GM12864 (cell line): ENCODE measurements around the gene SACM1L.

Experiments used
- DNase-seq: peaks from one replicate; pipeline ENCODE4 v3.0.0-alpha.2; 2011; ENCODE audit warnings: low read depth
- H3K4me3 ChIP-seq: 2 replicates; pipeline ENCODE4 v1.5.1; 2011; ENCODE audit warnings: mild to moderate bottlenecking, low read depth, low read length, control low read depth
- TF ChIP-seq, protein P1 (sequence below): IDR thresholded peaks from 2 replicates; pipeline ENCODE4 v1.5.1; 2011; ENCODE audit warnings: low read depth, mild to moderate bottlenecking, moderate library complexity, low read length, control low read depth, inconsistent platforms; ENCODE audit errors: missing control alignments

The SACM1L gene, protein sequence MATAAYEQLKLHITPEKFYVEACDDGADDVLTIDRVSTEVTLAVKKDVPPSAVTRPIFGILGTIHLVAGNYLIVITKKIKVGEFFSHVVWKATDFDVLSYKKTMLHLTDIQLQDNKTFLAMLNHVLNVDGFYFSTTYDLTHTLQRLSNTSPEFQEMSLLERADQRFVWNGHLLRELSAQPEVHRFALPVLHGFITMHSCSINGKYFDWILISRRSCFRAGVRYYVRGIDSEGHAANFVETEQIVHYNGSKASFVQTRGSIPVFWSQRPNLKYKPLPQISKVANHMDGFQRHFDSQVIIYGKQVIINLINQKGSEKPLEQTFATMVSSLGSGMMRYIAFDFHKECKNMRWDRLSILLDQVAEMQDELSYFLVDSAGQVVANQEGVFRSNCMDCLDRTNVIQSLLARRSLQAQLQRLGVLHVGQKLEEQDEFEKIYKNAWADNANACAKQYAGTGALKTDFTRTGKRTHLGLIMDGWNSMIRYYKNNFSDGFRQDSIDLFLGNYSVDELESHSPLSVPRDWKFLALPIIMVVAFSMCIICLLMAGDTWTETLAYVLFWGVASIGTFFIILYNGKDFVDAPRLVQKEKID

DNA sequence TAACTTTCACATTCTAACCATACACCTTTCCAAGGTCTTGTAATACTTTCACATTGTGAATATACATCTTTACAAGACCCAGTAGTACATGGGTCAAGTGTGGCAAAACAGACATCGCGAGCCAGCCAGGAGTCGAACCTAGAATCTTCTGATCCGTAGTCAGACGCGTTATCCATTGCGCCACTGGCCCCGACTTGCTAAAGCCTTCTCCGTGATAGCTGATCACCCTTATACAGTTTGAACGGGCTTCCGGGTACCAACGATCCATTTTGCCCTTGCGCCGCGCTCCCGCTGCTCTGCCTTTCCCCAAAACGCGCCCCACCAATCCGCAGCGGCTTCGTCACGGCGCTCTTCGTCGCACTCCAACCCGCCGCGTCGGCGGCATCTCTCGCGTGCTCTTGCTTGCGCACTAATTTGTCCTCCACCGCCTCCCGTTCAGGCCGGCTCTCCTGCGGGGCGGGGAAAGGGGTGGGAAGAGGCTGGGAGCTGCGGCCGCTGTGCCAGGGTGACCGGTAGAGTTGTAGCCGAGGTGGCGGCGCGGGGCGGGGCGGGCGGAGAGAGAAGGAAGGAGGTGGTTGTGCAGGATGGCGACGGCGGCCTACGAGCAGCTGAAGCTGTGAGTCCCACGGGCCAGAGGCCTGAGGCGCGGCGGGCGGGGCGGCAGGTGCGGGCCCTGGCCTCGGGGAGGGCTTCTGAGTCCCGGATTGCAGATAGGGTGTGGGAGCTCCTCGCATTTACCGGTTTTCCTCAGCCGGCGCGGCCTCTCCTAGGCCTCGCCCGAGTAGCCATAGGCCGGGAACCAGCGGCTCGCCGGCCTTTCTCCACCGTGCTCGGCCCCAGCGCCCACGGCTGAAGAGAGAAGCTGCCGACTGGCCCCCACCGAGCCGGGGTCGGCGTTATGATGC, at the start of gene SACM1L:
TSS of gene SACM1L (plus strand) at position 515 of the 905 bp plus-strand sequence. CDS start at position 585, 70 bp downstream.
- TF ChIP-seq, protein P1, sequence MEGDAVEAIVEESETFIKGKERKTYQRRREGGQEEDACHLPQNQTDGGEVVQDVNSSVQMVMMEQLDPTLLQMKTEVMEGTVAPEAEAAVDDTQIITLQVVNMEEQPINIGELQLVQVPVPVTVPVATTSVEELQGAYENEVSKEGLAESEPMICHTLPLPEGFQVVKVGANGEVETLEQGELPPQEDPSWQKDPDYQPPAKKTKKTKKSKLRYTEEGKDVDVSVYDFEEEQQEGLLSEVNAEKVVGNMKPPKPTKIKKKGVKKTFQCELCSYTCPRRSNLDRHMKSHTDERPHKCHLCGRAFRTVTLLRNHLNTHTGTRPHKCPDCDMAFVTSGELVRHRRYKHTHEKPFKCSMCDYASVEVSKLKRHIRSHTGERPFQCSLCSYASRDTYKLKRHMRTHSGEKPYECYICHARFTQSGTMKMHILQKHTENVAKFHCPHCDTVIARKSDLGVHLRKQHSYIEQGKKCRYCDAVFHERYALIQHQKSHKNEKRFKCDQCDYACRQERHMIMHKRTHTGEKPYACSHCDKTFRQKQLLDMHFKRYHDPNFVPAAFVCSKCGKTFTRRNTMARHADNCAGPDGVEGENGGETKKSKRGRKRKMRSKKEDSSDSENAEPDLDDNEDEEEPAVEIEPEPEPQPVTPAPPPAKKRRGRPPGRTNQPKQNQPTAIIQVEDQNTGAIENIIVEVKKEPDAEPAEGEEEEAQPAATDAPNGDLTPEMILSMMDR: no peak
- DNase-seq: peak; percentile 94
- peak within 1 kb of the TSS; percentile 86 for H3K4me3 ChIP-seq

DNA sequence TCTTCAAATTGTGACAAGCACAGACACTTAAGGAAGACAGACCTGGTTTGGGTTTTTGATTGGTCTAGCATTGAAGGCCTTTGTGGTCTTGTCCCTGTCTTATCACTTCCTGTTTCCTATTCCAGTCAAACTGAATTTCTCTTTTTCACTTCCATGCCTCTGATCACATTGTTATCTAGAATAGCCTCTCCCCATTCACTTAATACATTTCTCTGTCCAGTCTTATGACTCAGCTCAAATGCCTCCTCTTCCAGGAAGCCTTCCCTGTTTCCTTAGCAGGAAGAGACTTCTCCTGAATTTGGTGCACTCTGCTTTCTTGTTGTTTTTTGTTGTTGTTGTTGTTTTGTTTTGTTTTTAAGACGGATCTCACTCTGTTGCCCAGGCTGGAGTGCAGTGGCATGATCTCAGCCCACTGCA, 49.1 kb upstream of the SACM1L start:
- TF ChIP-seq, protein P1: no peak
- H3K4me3 ChIP-seq: no peak overlapping the region
- no peak for DNase-seq

DNA sequence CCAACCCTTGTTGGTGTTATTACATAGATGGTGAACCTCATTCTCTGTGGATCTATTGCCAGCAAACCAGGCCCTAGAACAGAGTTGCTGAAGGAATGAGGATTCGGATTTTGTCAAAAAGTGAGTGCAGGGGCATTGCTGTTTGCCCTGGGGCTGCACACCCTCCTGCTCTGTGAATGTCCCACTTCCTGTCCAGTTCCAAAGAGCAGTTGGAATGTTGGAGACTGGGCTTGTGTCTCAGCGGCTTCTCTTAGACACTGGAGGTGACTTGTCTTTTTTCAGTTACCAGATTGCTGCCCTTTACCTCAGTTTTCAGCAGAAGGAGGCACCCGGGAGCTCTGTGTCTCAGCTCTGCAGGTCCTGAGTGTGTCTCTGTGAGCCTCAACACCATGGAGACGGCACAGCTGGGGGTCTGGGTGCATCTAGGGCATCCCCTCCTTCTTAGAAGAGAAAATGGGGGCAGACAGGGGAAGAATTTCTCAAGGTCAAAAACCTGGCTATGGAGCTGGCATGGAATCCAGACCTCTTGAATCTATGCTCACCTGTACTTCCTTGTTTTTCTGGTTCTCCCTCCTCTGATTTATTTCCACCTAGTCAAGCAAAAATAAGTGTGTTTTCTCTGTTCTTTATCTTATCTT, 48.4 kb upstream of the SACM1L start:
- TF ChIP-seq, protein P1: no peak
- DNase-seq: no peak
- H3K4me3 ChIP-seq: no peak overlapping the region

DNA sequence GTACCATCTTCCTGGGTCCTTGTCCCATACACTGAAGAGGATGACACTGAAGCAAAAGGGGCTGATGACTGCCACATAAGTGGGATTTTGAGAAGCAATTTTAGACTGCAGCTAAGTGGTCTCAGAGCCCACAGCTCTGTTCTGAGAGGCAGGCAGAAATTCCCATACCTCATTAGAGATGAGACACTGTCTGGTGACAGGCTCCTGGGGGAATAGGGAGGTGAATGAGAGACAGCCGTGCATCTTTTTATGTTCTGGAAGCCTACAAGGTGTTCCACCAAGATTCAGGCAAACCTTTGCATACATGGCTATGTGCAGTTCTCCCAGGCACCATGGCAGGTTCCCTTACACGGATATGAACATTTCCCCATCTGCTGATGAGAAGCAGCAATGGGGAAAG, 47.4 kb upstream of the SACM1L start:
- TF ChIP-seq, protein P1: no peak
- DNase-seq: no peak
- H3K4me3 ChIP-seq: no peak overlapping the region

DNA sequence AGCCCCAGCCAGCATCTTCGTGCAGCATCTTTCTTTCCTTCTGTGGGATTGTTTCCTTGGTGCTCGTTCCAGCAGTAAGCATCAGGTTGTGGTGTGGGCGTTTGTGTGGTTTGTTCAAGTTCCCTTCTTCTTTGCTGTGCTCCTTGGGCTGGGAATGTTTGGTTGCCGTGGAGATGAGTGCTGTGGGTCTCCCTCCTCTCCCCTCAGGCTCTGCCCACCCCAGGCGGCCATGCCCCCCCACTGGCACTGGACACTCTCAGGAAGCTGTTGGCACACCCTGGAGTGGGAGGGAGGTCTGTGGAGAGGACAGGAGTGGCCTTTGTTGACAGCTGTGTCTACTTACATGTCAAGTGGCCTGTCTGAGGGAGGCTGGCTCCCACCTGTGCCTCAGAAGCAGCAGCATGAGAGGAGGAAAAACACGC, 46.5 kb upstream of the SACM1L start:
- TF ChIP-seq, protein P1: no peak
- DNase-seq: no peak
- H3K4me3 ChIP-seq: no peak overlapping the region

DNA sequence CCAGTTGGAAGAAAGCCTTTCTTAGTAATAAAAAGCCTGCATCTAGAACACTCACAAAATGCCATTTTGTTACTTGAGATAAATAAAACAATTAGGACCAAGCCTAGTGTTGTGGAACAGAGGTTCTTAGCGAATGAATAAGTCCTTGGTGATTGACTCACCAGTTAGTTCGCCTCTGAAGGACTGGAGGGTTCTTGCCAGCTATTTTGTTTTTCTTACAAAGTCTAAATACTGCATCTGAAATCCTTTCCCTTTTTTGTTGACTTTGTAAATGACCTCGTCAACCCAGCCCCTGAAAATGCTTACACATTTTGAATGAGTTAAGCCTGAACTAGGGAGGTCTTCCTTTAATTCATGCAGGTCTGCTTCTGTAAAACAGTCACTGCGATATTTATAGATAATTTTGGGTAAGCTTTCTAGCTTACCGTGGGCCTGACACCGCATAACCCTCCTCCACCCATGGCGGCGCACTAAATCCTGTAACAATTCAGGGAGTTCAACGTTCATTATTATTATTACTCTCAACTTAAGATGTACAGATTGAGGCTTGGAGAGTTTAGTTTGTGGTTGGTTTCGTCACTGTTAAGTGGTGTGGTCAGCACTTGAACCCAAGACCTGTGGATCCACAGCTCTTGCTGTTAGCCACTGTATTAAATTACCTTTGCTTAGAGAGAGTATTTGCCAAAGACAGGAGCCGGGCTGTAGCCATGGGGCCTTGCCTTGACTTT, 45.0 kb upstream of the SACM1L start:
- H3K4me3 ChIP-seq: no peak overlapping the region
- DNase-seq: no peak
- TF ChIP-seq, protein P1: no peak
